BE2C (cell line): Measurements from ENCODE around the gene SORL1.

Experiments
- DNase-seq: peaks from one replicate; pipeline ENCODE4 v3.0.0-alpha.2; 2020
- H3K27me3 ChIP-seq: fragments of 250-450 bp; sonication (Bioruptor Pico); 2 replicates; pipeline ENCODE4 v1.5.1; 2020; ENCODE audit warnings: mild to moderate bottlenecking
- H3K36me3 ChIP-seq: fragments of 250-450 bp; sonication (Bioruptor Pico); 2 replicates; pipeline ENCODE4 v1.5.1; 2020; ENCODE audit warnings: mild to moderate bottlenecking
- H3K4me1 ChIP-seq: fragments of 250-450 bp; sonication (Bioruptor Pico); 2 replicates; pipeline ENCODE4 v1.5.1; 2020
- H3K4me3 ChIP-seq: 2 replicates; pipeline ENCODE4 v1.5.1; 2011; ENCODE audit warnings: low read depth, low read length
- H3K9me3 ChIP-seq: fragments of 250-450 bp; sonication (Bioruptor Pico); 2 replicates; pipeline ENCODE4 v1.5.1; 2020
- TF ChIP-seq, protein P1 (sequence below): IDR thresholded peaks from 2 replicates; pipeline ENCODE4 v1.5.1; 2012; ENCODE audit warnings: mild to moderate bottlenecking, low read depth, low read length

Gene SORL1

DNA sequence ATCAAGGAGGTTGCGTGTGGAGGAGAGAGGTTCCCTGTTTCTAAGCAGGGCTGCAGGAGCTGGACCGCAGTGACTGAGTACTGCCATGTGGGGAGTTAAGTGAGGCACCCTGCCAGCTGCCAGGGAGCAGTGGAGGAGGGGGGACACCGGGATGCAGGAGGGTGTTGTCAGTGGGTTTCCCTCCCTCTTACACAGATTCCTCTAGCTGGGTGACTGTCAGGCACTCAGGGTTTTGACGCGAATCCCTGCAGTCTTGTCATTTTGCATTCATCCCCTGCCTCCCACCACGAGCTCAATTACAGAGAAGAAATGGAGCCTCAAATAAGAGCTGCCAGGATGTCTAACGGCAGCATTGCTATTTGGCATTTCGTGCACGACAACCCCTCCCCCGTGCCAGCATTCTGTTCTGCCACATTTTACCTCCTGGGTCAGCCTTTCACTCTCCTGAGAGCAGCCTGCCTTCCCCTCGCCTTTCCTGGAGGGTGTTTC lies 120.5 kb downstream of the SORL1 start:
- H3K4me1 ChIP-seq: no peaks in the 10 kb centered on the region; the same call in 1 of the 2 replicates
- no peaks in the 10 kb centered on the region for H3K27me3 ChIP-seq
- peaks cover 3% of the 10 kb centered on the region; the same call in 1 of the 2 replicates for H3K36me3 ChIP-seq

DNA sequence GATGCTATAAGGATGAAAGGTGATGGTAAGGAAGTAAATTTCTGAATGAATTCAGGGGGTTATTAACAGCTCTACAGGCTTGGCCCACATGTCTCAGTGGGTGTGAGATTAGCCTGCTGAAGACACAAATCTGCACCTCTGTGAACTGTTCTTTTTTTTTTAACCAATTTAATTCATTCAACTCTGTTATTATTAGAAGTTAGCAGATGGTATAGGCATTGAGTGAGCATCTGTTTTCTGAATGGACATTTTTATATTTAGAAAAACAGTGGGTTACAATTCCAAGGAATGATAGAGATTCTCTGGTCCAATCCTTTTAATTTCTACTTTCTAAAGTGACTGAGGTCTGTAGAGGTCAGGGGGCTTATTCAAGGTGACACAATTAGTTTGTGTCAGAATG lies 122.7 kb downstream of the SORL1 start:
- DNase-seq: no peak
- Histone ChIP-seq H3K4me3 (no peak overlapping the region), H3K36me3 (peaks cover 3% of the 10 kb centered on the region; the same call in 1 of the 2 replicates), H3K27me3 (no peaks in the 10 kb centered on the region), H3K9me3 (no peaks in the 10 kb centered on the region), H3K4me1 (no peaks in the 10 kb centered on the region; the same call in 1 of the 2 replicates)
- TF ChIP-seq, protein P1, sequence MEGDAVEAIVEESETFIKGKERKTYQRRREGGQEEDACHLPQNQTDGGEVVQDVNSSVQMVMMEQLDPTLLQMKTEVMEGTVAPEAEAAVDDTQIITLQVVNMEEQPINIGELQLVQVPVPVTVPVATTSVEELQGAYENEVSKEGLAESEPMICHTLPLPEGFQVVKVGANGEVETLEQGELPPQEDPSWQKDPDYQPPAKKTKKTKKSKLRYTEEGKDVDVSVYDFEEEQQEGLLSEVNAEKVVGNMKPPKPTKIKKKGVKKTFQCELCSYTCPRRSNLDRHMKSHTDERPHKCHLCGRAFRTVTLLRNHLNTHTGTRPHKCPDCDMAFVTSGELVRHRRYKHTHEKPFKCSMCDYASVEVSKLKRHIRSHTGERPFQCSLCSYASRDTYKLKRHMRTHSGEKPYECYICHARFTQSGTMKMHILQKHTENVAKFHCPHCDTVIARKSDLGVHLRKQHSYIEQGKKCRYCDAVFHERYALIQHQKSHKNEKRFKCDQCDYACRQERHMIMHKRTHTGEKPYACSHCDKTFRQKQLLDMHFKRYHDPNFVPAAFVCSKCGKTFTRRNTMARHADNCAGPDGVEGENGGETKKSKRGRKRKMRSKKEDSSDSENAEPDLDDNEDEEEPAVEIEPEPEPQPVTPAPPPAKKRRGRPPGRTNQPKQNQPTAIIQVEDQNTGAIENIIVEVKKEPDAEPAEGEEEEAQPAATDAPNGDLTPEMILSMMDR: no peak

More for the DNA sequence above, 120.5 kb downstream of the SORL1 start:
- Histone ChIP-seq H3K4me3 (no peak overlapping the region), H3K9me3 (no peaks in the 10 kb centered on the region)
- TF ChIP-seq, protein P1: no peak
- DNase-seq: no peak

DNA sequence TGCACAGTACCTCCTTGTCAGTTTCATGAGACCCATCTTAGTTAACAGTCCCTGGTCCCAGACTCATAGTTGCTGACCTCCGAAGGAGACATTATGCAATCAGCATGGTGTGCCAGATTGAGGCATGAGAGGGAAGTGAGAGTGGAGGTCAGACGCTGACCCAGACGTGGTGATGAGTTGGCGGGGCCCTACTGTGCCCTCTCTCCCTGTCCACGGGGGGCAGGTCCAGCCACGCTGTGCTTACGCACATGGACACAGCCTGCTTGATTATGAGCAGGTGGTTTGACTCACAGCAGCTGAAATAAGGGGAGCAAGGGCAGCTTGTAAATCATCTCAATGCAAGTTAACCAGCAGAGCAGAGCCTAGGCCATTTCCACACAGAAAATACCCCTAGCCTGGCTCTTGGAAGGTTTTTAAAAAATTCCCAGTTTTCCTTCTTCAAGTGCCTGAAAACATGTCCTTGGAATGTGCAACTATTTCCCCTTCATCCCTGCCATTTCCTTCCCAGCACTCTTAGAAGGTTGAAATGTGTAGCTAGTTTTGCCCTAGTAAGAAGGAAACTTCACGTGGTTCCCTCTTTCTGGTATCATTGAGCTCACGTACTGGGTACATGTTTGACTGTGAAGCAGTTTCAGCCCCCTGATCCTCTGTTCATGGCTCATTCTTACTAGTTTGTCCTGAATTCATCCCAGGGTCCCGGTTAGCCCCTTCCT lies 123.3 kb downstream of the SORL1 start:
- no peak overlapping the region for H3K4me3 ChIP-seq
- H3K27me3 ChIP-seq: no peaks in the 10 kb centered on the region
- H3K9me3 ChIP-seq: no peaks in the 10 kb centered on the region
- no peaks in the 10 kb centered on the region; the same call in 1 of the 2 replicates for H3K4me1 ChIP-seq
- TF ChIP-seq, protein P1: no peak
- DNase-seq: no peak
- peaks cover 3% of the 10 kb centered on the region; the same call in 1 of the 2 replicates for H3K36me3 ChIP-seq

DNA sequence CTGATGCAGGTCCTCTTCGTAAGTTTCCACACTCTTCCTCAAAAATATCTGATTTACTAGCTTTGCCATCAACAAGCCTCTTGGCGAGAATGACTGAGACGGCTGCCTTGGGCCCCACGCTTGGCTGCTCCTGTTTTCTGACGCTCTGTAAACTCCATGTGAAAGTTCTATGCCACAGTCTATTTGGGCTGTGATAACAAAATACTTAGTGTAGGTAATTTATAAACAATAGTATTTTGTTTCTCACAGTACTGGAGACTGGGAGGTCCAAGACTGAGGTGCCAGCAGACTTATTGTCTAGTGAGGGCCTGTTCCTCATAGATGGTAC lies 123.8 kb downstream of the SORL1 start:
- Histone ChIP-seq H3K9me3 (no peaks in the 10 kb centered on the region), H3K4me1 (no peaks in the 10 kb centered on the region; the same call in 1 of the 2 replicates), H3K4me3 (no peak overlapping the region), H3K36me3 (peaks cover 3% of the 10 kb centered on the region; the same call in 1 of the 2 replicates), H3K27me3 (no peaks in the 10 kb centered on the region)
- no peak for DNase-seq
- TF ChIP-seq, protein P1: no peak

DNA sequence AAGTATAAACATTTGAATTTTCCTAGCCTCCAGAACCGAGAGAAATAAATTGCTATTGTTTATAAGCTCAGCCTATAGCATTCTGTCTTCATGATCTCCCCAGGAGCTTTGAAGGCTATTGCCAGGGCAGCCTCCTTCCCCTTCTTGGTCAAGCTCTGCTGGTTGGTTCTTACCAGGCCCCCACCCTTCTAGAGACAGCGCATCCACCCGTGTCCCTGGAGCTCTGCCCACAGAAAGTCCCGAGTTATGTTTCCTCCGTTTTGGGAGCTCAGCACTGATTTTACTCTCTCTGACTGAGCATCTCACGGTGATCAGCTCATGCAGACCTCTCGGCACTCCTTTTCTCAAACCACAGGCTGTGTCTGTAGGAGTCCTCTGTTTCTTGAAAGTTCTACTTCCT lies 124.4 kb downstream of the SORL1 start:
- peaks cover 3% of the 10 kb centered on the region; the same call in 1 of the 2 replicates for H3K36me3 ChIP-seq
- no peaks in the 10 kb centered on the region for H3K27me3 ChIP-seq
- H3K9me3 ChIP-seq: no peaks in the 10 kb centered on the region
- TF ChIP-seq, protein P1: no peak
- no peak for DNase-seq
- no peaks in the 10 kb centered on the region; the same call in 1 of the 2 replicates for H3K4me1 ChIP-seq
- H3K4me3 ChIP-seq: no peak overlapping the region
